ENCODE data around the gene KCNJ18.
"Not testable (repeated sequence)": the region's sequence is repeated elsewhere in the genome, so short reads cannot be mapped to it uniquely, and the experiment has no call there.

DNA sequence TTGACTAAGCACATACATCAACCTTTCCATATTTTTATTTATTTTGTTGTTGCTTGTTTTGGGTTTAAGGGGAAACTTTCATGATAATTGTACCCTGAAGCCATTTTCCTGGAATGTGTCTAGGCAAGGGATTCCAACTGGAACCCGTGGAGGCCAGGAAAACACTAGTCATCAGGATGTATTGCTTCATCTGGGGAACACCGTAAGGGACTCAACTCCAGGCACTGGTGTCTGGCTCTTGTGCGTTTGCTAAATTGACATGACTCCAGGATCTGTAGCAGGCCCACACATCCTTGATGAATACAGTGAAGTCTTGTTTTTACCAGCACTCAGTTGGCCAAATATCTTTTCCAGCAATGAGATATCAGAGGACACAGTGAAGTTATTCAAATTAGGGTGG, 21.3 kb downstream of the KCNJ18 start:
- not testable (repeated sequence) for TF ChIP-seq CTCF, POLR2A (IDR thresholded peaks at IDR 0.05)

All from right lobe of liver (tissue), 4 donors.